Astrocyte (in vitro differentiated cells and primary cell): ENCODE results near the gene CNN1.

ENCODE experiments used
- EZH2 ChIP-seq: IDR thresholded peaks from 2 replicates; pipeline ENCODE4 v1.6.1; 2012; ENCODE audit warnings: mild to moderate bottlenecking, low read length, inconsistent platforms; ENCODE audit not compliant: insufficient read depth
- TF ChIP-seq, protein P1 (sequence below): IDR thresholded peaks from 2 replicates; pipeline ENCODE4 v1.5.1; 2011; ENCODE audit warnings: low read depth, mild to moderate bottlenecking, inconsistent platforms, low read length, moderate library complexity; ENCODE audit not compliant: insufficient read depth

DNA sequence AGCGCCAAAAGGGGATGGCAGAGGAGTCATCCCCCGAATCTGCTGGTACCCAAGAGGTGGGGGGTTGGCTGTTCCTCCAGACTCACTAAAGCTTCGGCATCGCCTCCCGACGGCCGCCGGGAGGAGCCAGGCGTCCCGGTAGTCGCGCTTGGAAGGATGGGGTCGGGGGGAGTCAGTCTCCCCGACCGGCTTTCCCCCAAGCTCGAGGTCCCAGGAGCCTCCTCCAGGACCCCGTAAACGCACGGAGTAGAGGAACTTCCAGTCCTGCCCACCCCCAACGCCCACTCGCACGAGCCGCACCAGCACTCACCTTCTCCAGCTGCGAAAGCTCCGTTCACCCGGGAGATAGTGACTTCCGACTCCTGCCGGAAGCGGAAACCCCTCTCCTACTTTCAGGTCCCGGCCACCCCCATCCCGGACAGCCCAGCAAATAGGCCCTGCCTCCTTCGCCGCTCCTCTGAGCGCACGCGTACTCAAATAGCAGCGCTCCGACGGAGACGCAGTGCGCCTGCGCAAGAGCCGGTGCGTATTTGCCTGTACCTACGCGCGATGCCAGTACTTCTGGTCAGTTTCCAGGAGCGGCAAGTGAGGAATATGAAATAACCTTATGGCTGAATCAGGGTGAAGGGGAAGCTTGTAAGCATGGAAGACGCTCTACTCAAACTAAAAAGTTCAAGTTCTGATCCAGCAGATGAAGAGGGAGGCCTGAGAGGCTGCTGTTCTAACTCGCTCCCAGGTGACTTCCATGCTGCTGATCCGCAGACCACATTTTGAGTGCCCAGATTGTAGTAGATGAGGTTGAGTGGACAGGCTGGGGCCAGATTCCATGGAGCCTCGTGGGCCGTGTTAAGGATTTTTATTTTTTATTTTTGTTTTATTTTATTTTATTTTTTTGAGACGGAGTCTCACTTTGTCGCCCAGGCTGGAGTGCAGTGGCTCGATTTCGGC lies 20.5 kb downstream of the CNN1 start, which contains the start of gene ELOF1:
- TF ChIP-seq, protein P1, sequence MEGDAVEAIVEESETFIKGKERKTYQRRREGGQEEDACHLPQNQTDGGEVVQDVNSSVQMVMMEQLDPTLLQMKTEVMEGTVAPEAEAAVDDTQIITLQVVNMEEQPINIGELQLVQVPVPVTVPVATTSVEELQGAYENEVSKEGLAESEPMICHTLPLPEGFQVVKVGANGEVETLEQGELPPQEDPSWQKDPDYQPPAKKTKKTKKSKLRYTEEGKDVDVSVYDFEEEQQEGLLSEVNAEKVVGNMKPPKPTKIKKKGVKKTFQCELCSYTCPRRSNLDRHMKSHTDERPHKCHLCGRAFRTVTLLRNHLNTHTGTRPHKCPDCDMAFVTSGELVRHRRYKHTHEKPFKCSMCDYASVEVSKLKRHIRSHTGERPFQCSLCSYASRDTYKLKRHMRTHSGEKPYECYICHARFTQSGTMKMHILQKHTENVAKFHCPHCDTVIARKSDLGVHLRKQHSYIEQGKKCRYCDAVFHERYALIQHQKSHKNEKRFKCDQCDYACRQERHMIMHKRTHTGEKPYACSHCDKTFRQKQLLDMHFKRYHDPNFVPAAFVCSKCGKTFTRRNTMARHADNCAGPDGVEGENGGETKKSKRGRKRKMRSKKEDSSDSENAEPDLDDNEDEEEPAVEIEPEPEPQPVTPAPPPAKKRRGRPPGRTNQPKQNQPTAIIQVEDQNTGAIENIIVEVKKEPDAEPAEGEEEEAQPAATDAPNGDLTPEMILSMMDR, result no peak
- no peak for TF ChIP-seq EZH2
